ENCODE data around the gene VLDLR.

VLDLR gene

GRCh38 chr9:2621722-2622460, at the start of gene VLDLR:
VLDLR (plus strand) TSS chr9:2621787; CDS start chr9:2622190, 403 bp downstream.
- DNase-seq (ENCODE audit: low read depth): peak; percentile 39

- DNase-seq (ENCODE audit: low read depth): peak; percentile 71
Measured at GRCh38 chr9:2574203-2574602, 47.4 kb upstream of the VLDLR start.

DNA sequence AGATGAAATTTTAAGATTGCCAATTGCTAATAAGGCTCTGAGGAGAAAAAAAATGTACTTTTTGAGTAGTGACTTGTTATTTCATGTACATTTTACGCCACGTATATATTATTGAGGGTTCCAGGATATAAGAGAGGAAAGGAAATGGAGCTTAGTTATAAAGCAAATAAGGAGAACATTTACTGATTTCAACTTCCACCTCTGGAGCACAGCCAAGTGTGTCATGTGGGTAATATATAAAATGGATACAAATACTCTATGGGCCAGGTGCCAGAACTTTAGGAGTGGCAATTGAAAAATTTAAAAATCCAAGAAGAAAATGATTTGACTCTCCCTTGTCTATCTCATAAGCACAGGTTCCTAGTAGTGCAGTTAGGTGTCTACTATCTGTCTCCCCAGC, 45.0 kb upstream of the VLDLR start:
- DNase-seq (ENCODE audit: low read depth): no peak

DNA sequence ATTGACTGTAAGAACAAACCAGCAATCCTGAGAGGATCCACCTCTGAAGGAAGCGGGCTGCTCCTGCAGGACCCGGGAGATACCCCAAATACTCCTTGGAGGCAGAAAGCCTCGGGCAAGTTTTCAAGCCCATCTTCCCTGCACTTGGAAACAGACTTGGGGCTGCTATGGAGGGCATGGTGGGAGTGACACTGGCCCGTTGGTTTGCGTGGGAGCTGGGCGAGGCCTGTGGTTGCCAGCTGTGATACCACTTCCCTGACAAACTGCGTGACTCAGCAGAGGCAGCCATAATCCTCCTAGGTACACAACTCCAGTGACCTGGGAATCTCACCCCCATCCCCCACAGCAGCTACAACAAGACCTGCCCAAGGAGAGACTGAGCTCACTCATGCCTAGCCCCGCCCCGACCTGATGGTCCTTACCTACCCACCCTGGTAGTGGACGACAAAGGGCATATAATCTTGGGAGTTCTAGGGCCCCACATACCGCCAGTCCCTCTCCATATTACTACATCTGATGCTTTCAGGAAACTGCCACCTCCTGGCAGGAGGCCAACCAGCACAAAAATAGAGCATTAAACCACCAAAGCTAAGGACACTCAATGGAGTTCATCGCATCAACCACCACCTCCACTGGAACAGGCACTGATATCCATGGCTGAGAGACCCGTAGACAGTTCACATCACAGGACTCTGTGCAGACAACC, 38.1 kb upstream of the VLDLR start:
- no peak for DNase-seq (ENCODE audit: low read depth)

GRCh38 chr9:2591967-2592366, 29.6 kb upstream of the VLDLR start:
- no peak for DNase-seq (ENCODE audit: low read depth)

DNA sequence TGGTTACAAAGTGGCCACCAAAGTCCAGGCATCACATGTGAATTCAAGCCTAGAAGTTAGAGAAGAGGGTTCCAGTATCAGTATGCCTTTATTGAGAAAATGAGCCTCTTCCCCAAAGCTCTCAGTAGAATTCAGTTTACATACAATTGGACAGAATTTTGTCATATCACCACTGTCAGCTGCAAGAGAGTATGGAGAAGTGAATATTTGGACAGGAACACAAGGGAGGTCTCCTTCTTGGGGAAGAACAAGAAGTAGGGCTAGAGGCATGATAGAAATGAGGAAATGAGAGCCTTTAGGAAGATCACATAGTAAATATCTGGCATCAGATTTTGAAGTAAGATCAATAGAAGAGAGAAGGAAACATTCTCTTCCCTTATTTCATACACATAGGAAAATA, 27.8 kb upstream of the VLDLR start:
- no peak for DNase-seq (ENCODE audit: low read depth)

GRCh38 chr9:2595973-2596372, 25.6 kb upstream of the VLDLR start:
- DNase-seq (ENCODE audit: low read depth): no peak

DNA sequence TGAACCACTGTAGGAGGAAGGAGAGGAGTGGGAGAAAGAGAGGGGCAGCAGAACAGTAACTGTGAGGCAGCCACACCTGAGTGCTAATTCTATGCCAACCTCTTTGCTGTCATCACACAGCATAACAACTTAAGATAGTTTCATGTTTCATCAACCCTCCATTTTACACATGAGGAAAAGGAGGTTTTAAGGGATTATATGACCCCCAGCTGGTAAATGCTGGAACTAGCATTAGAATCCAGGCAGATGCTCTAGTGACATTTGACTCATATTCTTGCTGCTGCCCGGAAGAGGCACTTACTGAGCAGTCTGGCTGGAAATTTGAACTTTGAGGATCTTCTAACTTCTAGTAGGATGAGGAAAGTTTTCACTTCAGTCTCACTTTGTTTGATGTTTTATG, 24.1 kb upstream of the VLDLR start:
- DNase-seq (ENCODE audit: low read depth): no peak

- DNase-seq (ENCODE audit: low read depth): no peak
Measured at GRCh38 chr9:2599896-2600295, 21.7 kb upstream of the VLDLR start.

DNA sequence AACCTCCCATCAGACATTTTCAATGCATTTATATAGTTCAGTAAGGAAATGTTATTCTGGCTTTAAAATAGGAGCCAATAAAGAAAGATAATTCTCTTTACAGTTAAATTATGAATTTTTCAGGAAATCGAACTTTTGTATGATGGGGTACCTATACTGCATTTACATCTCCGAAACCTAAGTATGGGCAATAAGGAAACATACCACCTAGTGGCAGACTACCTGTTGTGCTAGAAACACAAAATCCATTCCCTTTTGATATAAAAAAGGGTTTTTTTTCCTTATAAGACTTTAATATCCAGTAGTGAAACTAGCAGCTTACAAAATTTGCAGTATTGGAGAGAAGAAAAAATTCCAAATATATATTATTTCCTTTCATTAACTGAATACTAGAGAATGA, 21.3 kb upstream of the VLDLR start:
- no peak for DNase-seq (ENCODE audit: low read depth)

- no peak for DNase-seq (ENCODE audit: low read depth)
Measured at GRCh38 chr9:2601785-2602378, 19.7 kb upstream of the VLDLR start.

DNA sequence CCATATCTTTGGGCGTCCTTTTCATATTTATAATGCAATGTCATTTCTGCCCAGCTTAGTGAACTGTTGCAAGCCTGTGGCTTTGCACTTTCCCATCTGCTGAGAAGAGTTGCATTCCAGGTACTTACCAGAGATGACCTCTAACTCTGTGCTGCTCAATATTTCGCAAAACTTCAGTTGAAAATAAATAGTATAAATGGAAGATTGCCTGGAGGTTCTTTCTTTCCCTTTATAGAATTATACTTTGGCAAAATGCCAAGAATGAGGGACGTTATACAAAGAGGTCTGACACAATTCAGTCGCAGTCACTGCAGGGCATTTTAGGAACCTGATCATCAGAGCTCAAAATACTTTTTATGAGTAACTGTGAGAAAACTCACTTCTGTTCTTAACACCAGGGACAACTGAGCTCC, 18.9 kb upstream of the VLDLR start:
- DNase-seq (ENCODE audit: low read depth): no peak

- no peak for DNase-seq (ENCODE audit: low read depth)
Measured at GRCh38 chr9:2603621-2604020, 18.0 kb upstream of the VLDLR start.

DNA sequence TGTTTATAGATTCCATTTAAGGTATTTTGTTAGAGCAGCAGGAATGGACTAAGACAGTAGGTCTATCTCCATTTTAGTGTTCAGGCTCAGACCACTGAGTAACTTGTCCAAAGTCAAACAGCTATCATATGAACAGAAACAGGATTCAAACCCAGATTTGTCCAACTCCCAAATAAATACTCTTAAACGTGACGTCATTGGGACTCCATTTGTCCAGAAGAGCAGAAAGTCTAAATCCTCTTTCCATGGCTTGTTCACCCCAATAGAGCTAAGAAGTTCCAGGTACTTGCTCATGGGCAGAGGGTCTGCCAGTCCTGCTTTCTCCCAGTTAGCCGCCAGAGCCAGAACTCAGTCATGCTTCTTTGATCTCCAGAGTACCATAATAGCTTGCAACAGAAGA, 16.3 kb upstream of the VLDLR start:
- no peak for DNase-seq (ENCODE audit: low read depth)

- no peak for DNase-seq (ENCODE audit: low read depth)
Measured at GRCh38 chr9:2608276-2608675, 13.3 kb upstream of the VLDLR start.

- DNase-seq (ENCODE audit: low read depth): no peak
Measured at GRCh38 chr9:2610985-2611384, 10.6 kb upstream of the VLDLR start.

- DNase-seq (ENCODE audit: low read depth): no peak
Measured at GRCh38 chr9:2611961-2612360, 9.6 kb upstream of the VLDLR start.

- no peak for DNase-seq (ENCODE audit: low read depth)
Measured at GRCh38 chr9:2613730-2614271, 7.8 kb upstream of the VLDLR start.

DNA sequence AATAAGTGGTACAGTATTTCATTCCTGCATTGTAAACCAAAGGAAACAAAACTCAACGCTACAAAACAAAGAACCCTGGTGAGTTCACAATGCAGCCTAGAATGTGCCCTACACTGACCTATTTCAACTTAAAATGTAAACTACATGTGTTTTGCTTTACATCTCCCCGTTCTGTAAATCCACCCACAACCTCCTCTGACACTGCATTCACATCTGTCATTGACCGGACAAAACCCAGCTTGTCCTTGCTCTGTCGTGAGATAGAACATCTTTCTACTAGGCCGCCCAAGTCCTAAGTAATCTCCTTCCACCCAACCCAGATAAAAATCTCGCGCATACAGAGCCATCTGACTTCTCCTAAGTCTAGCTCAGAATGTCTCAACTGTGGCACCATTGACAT, 6.1 kb upstream of the VLDLR start:
- DNase-seq (ENCODE audit: low read depth): no peak

GRCh38 chr9:2616692-2617377, 4.8 kb upstream of the VLDLR start:
- DNase-seq (ENCODE audit: low read depth): no peak

GRCh38 chr9:2618289-2618688, 3.3 kb upstream of the VLDLR start:
- DNase-seq (ENCODE audit: low read depth): no peak

DNA sequence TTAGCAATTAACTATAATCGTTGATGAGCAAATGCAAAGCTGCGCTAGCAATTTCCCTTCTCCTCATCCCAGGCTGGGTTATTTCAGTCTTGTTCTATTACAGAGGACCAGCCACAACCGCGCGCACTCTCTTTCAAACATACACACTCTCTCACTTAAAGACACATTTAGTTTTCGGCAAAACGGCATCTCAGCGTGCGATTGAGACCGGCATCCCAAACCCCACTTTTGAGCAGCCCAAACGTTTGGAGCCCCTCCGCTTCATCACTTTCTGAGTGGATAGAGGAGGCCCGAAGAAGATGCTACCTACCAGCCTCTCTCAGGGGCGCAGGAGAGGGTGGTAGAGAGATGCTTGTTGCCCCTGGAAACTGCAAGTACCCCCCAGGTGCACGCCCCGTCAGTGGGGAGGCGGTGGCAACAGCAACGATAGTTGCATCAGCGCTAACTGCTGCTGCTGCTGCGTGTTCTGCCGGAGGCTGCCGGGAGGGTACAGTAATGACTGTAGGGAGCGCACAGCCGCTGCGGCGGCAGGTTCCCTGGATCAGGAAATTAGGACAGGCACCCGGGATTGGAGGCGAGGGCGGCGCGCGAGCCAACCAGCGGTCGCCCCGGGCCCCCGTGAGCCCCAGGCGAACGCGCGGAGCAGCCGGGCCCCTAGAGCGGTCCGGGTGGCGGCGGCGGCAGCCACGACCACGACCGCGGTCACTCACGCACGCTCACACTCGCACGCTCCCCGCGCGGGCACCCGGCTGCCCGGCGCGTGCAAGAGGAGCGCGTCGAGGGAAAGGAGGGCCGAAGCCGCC, 467 bp upstream of the VLDLR start:
- DNase-seq (ENCODE audit: low read depth): peak; percentile 89

Data from ELR (cell line).